ENCODE results near the gene EFNA2. TPM values are rescaled to one million over a fixed set of nuclear protein-coding genes. Genes with fewer than 3 reads are reported as not detected.

The EFNA2 gene
- total RNA-seq, 1 donor from 2014 or later, result 14.6 TPM

- H3K9me3 Mint-ChIP-seq (ENCODE audit: unreplicated experiment), result no peaks in the 10 kb centered on the region
Measured at GRCh38 chr19:1278713-1279660, 6.7 kb upstream of the EFNA2 start.

GRCh38 chr19:1279782-1280341, 5.8 kb upstream of the EFNA2 start:
- Mint-ChIP-seq H3K27me3 (ENCODE audit: unreplicated experiment) (peaks cover 14% of the 10 kb centered on the region), H3K36me3 (ENCODE audit: low read depth, unreplicated experiment) (no peaks in the 10 kb centered on the region), H3K4me1 (ENCODE audit: unreplicated experiment) (peaks cover 2% of the 10 kb centered on the region), H3K9me3 (ENCODE audit: unreplicated experiment) (no peaks in the 10 kb centered on the region), H3K4me3 (ENCODE audit: unreplicated experiment) (no peak overlapping the region), H3K27ac (ENCODE audit: unreplicated experiment) (no peak overlapping the region)
- DNase-seq (ENCODE audit: low spot score), result peak; percentile 92
- peak; percentile 80 for TF ChIP-seq CTCF (IDR thresholded peaks at IDR 0.05; ENCODE audit: unreplicated experiment)

More at GRCh38 chr19:1278713-1279660, 6.7 kb upstream of the EFNA2 start:
- no peak for DNase-seq (ENCODE audit: low spot score)
- no peak overlapping the region for H3K4me3 Mint-ChIP-seq (ENCODE audit: unreplicated experiment)
- TF ChIP-seq CTCF (IDR thresholded peaks at IDR 0.05; ENCODE audit: unreplicated experiment), result no peak
- H3K27me3 Mint-ChIP-seq (ENCODE audit: unreplicated experiment), result peaks cover 7% of the 10 kb centered on the region
- no peak overlapping the region for H3K27ac Mint-ChIP-seq (ENCODE audit: unreplicated experiment)
- H3K36me3 Mint-ChIP-seq (ENCODE audit: low read depth, unreplicated experiment), result peaks cover 1% of the 10 kb centered on the region
- peaks cover 4% of the 10 kb centered on the region for H3K4me1 Mint-ChIP-seq (ENCODE audit: unreplicated experiment)

GRCh38 chr19:1280636-1281568, 4.8 kb upstream of the EFNA2 start:
- Mint-ChIP-seq H3K27ac (ENCODE audit: unreplicated experiment) (no peak overlapping the region), H3K4me3 (ENCODE audit: unreplicated experiment) (peak overlapping the region; percentile 33), H3K9me3 (ENCODE audit: unreplicated experiment) (no peaks in the 10 kb centered on the region)

GRCh38 chr19:1281569-1282287, 3.9 kb upstream of the EFNA2 start:
- Mint-ChIP-seq H3K27ac (ENCODE audit: unreplicated experiment) (no peak overlapping the region), H3K4me3 (ENCODE audit: unreplicated experiment) (no peak overlapping the region), H3K9me3 (ENCODE audit: unreplicated experiment) (no peaks in the 10 kb centered on the region), H3K27me3 (ENCODE audit: unreplicated experiment) (peaks cover 17% of the 10 kb centered on the region), H3K4me1 (ENCODE audit: unreplicated experiment) (peaks cover 2% of the 10 kb centered on the region), H3K36me3 (ENCODE audit: low read depth, unreplicated experiment) (no peaks in the 10 kb centered on the region)
- no peak for TF ChIP-seq CTCF (IDR thresholded peaks at IDR 0.05; ENCODE audit: unreplicated experiment)
- DNase-seq (ENCODE audit: low spot score), result no peak

More at GRCh38 chr19:1280636-1281568, 4.8 kb upstream of the EFNA2 start:
- no peak for DNase-seq (ENCODE audit: low spot score)
- Mint-ChIP-seq H3K36me3 (ENCODE audit: low read depth, unreplicated experiment) (no peaks in the 10 kb centered on the region), H3K27me3 (ENCODE audit: unreplicated experiment) (peaks cover 17% of the 10 kb centered on the region), H3K4me1 (ENCODE audit: unreplicated experiment) (peaks cover 2% of the 10 kb centered on the region)
- TF ChIP-seq CTCF (IDR thresholded peaks at IDR 0.05; ENCODE audit: unreplicated experiment), result no peak

Data from endothelial cell (in vitro differentiated cells).